Ishikawa (cell line): Measurements from ENCODE around the gene GARNL3.
A peak's percentile ranks its signal among the peaks of the same experiment; 100 is the strongest.

ENCODE experiments used
- CEBPB ChIP-seq: IDR thresholded peaks from 2 replicates; pipeline ENCODE4 v1.6.1; 2012
- CREB1 ChIP-seq: IDR thresholded peaks from 2 replicates; pipeline ENCODE4 v1.6.1; 2012; ENCODE audit warnings: low read depth
- EGR1 ChIP-seq: IDR thresholded peaks from 2 replicates; pipeline ENCODE4 v1.6.1; 2012
- EP300 ChIP-seq: IDR thresholded peaks from 2 replicates; pipeline ENCODE4 v1.6.1; 2012; ENCODE audit warnings: borderline replicate concordance
- FOXM1 ChIP-seq: IDR thresholded peaks from 2 replicates; pipeline ENCODE4 v1.6.1; 2012; ENCODE audit warnings: low read depth, borderline replicate concordance
- MAX ChIP-seq: IDR thresholded peaks from 2 replicates; pipeline ENCODE4 v1.6.1; 2012
- NFIC ChIP-seq: IDR thresholded peaks from 2 replicates; pipeline ENCODE4 v1.6.1; 2012
- RAD21 ChIP-seq: IDR thresholded peaks from 2 replicates; pipeline ENCODE4 v1.6.1; 2012; ENCODE audit warnings: low read depth
- REST ChIP-seq: IDR thresholded peaks from 2 replicates; pipeline ENCODE4 v1.6.1; 2012; ENCODE audit warnings: low read depth, mild to moderate bottlenecking
- TAF1 ChIP-seq: IDR thresholded peaks from 2 replicates; pipeline ENCODE4 v1.6.1; 2012; ENCODE audit warnings: low read depth, mild to moderate bottlenecking
- TCF12 ChIP-seq: IDR thresholded peaks from 2 replicates; pipeline ENCODE4 v1.6.1; 2012; ENCODE audit warnings: low read depth
- TEAD4 ChIP-seq: IDR thresholded peaks from 2 replicates; pipeline ENCODE4 v1.6.1; 2012
- USF1 ChIP-seq: IDR thresholded peaks from 2 replicates; pipeline ENCODE4 v1.6.1; 2012
- YY1 ChIP-seq: IDR thresholded peaks from 2 replicates; pipeline ENCODE4 v1.6.1; 2012; ENCODE audit warnings: low read depth
- ZBTB7A ChIP-seq: IDR thresholded peaks from 2 replicates; pipeline ENCODE4 v1.6.1; 2012; ENCODE audit warnings: low read depth

Gene GARNL3

GRCh38 chr9:127422133-127422782 is 157.7 kb downstream of the GARNL3 start:
- TF ChIP-seq CEBPB, result no peak
- TF ChIP-seq EP300, result no peak
- TF ChIP-seq NFIC, result no peak

- no peak for TF ChIP-seq EGR1
- TF ChIP-seq NFIC, result no peak
- TF ChIP-seq TCF12, result no peak
- TF ChIP-seq TAF1, result no peak
- no peak for TF ChIP-seq TEAD4
- no peak for TF ChIP-seq FOXM1
- no peak for TF ChIP-seq EP300
- TF ChIP-seq CREB1, result no peak
- TF ChIP-seq YY1, result no peak
- TF ChIP-seq ZBTB7A, result no peak
- TF ChIP-seq MAX, result no peak
- TF ChIP-seq REST, result no peak
- TF ChIP-seq USF1, result no peak
- TF ChIP-seq RAD21, result no peak
- TF ChIP-seq CEBPB, result no peak
Measured at GRCh38 chr9:127422787-127423186, 158.2 kb downstream of the GARNL3 start.

- TF ChIP-seq TCF12 (no peak), NFIC (no peak), USF1 (no peak), RAD21 (no peak), YY1 (no peak), CREB1 (no peak), EP300 (no peak), MAX (no peak), TEAD4 (no peak), FOXM1 (no peak), TAF1 (no peak), REST (no peak), EGR1 (no peak), CEBPB (no peak), ZBTB7A (no peak)
Measured at GRCh38 chr9:127423476-127423933, 158.9 kb downstream of the GARNL3 start.

GRCh38 chr9:127423934-127424675 is 159.5 kb downstream of the GARNL3 start, which contains the start of gene ZNF79:
TSS of gene ZNF79 (plus strand) at chr9:127424382. CDS start at chr9:127424788, 406 bp downstream.
- TF ChIP-seq TEAD4, result no peak
- peak; percentile 92 for TF ChIP-seq CREB1
- TF ChIP-seq USF1, result peak; percentile 62
- TF ChIP-seq TCF12, result no peak; the same call in 1 of the 2 replicates
- no peak for TF ChIP-seq CEBPB
- TF ChIP-seq EGR1, result no peak
- TF ChIP-seq MAX, result peak; percentile 21
- TF ChIP-seq RAD21, result no peak
- TF ChIP-seq REST, result peak; percentile 59
- peak; percentile 49 for TF ChIP-seq NFIC
- TF ChIP-seq TAF1, result peak; percentile 62; the same call in 1 of the 2 replicates
- peak; percentile 66 for TF ChIP-seq YY1
- TF ChIP-seq FOXM1, result no peak
- TF ChIP-seq ZBTB7A, result no peak
- TF ChIP-seq EP300, result no peak
